RWPE2 (cell line): ENCODE measurements around the gene DLG3.
"Not testable (repeated sequence)": the region's sequence is repeated elsewhere in the genome, so short reads cannot be mapped to it uniquely, and the experiment has no call there.

ENCODE experiments used
- ATAC-seq: fragments of 200-7000 bp; cut with Tn5 transposase; 3 replicates; pipeline ENCODE4 v1.9.1; 2021; ENCODE audit warnings: low read depth
- DNase-seq: peaks from one replicate; pipeline ENCODE4 v3.0.0-alpha.2; 2020; ENCODE audit warnings: low spot score
- H3K27ac ChIP-seq: fragments of 450-650 bp; 2 replicates; pipeline ENCODE4 v1.5.1; 2017; ENCODE audit warnings: mild to moderate bottlenecking; ENCODE audit not compliant: poor library complexity, severe bottlenecking
- H3K27me3 ChIP-seq: fragments of 250-450 bp; sonication (Bioruptor Pico); 2 replicates; pipeline ENCODE4 v1.5.1; 2021; ENCODE audit warnings: mild to moderate bottlenecking, moderate library complexity; ENCODE audit not compliant: insufficient read depth, poor library complexity, severe bottlenecking
- H3K36me3 ChIP-seq: fragments of 250-450 bp; sonication (Bioruptor Pico); 2 replicates; pipeline ENCODE4 v1.5.1; 2020; ENCODE audit warnings: low read depth, mild to moderate bottlenecking, moderate library complexity
- H3K4me1 ChIP-seq: fragments of 250-450 bp; sonication (Bioruptor Pico); 2 replicates; pipeline ENCODE4 v1.5.1; 2021; ENCODE audit warnings: mild to moderate bottlenecking, moderate library complexity; ENCODE audit not compliant: insufficient read depth, poor library complexity, severe bottlenecking
- H3K4me3 ChIP-seq: fragments of 250-450 bp; sonication (Bioruptor Pico); 2 replicates; pipeline ENCODE4 v1.5.1; 2021; ENCODE audit warnings: mild to moderate bottlenecking, moderate library complexity; ENCODE audit not compliant: severe bottlenecking
- H3K9me3 ChIP-seq: fragments of 250-450 bp; sonication (Bioruptor Pico); 2 replicates; pipeline ENCODE4 v1.5.1; 2021; ENCODE audit warnings: mild to moderate bottlenecking, moderate library complexity; ENCODE audit not compliant: severe bottlenecking
- TF ChIP-seq, protein P1 (sequence below): fragments of 450-650 bp; IDR thresholded peaks from one replicate; pipeline ENCODE4 v1.5.1; 2017; ENCODE audit warnings: mild to moderate bottlenecking, moderate library complexity; ENCODE audit not compliant: poor library complexity, severe bottlenecking

The DLG3 gene

DNA sequence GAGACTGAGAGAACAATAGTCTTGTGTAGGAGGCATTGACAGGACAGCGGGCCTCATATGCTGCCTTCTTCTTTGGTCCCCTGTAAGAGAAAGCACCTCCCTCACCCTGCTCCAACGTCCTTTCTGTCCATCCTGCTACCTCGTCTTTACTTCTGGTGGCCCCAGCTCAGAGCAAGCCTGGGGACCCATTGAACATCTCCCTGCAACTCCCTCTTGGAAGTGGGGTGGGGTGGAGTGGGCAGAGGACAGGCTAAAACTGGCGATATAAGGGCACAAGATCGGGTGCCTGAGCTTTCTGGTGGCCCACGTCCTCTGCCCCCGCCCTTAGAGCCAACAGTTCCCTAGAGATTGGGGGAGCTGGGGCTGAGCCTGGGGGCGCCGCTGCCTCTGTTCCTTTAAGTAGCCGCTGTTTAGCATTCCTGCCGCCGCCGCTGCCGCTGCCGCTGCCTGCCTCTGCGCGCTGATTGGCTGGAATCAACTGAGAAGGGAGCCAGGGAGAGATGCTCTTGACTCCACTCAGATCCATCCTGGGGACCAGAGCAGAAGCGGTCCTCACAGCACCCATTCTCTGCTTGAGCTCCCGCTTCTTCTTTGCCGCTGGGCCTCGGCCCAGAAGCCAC is at the start of gene DLG3:
Gene DLG3 (plus strand): TSS at position 510 of the 620 bp plus-strand sequence. CDS start 367 bp downstream, outside the sequence.
- H3K27ac ChIP-seq = no peak within 1 kb of the TSS
- H3K4me3 ChIP-seq = peak within 1 kb of the TSS; percentile 22
- H3K4me1 ChIP-seq = no peaks in the 10 kb centered on the region
- H3K27me3 ChIP-seq = peaks cover 5% of the 10 kb centered on the region
- H3K9me3 ChIP-seq = no peaks in the 10 kb centered on the region
- TF ChIP-seq, protein P1, sequence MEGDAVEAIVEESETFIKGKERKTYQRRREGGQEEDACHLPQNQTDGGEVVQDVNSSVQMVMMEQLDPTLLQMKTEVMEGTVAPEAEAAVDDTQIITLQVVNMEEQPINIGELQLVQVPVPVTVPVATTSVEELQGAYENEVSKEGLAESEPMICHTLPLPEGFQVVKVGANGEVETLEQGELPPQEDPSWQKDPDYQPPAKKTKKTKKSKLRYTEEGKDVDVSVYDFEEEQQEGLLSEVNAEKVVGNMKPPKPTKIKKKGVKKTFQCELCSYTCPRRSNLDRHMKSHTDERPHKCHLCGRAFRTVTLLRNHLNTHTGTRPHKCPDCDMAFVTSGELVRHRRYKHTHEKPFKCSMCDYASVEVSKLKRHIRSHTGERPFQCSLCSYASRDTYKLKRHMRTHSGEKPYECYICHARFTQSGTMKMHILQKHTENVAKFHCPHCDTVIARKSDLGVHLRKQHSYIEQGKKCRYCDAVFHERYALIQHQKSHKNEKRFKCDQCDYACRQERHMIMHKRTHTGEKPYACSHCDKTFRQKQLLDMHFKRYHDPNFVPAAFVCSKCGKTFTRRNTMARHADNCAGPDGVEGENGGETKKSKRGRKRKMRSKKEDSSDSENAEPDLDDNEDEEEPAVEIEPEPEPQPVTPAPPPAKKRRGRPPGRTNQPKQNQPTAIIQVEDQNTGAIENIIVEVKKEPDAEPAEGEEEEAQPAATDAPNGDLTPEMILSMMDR = no peak
- no peaks in the 10 kb centered on the region for H3K36me3 ChIP-seq
- DNase-seq = no peak
- peak; percentile 85 for ATAC-seq

DNA sequence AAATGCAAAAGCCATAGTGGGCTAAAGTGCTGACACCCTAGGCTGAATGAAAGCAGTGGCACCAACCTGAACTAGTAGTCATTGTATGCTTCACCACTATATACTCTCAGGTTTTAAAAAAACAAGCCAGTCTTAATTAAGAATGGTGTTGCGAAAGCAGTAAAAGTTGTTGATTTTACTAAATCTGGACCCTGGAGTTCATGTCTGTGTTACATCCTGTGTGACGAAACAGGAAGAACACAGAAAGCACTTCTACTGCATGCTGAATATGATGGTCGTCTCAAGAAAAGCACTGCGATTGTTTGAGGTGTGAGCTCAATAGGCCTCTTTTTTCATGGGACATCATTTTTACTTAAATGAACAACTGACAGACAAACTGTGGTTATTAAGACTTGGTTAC is 45.7 kb upstream of the DLG3 start:
- ATAC-seq (no peak), DNase-seq (no peak)
- Histone ChIP-seq H3K4me1 (no peaks in the 10 kb centered on the region), H3K36me3 (peaks cover 30% of the 10 kb centered on the region), H3K27ac (no peak overlapping the region), H3K4me3 (no peak overlapping the region), H3K27me3 (no peaks in the 10 kb centered on the region), H3K9me3 (no peaks in the 10 kb centered on the region)
- TF ChIP-seq, protein P1 = no peak

DNA sequence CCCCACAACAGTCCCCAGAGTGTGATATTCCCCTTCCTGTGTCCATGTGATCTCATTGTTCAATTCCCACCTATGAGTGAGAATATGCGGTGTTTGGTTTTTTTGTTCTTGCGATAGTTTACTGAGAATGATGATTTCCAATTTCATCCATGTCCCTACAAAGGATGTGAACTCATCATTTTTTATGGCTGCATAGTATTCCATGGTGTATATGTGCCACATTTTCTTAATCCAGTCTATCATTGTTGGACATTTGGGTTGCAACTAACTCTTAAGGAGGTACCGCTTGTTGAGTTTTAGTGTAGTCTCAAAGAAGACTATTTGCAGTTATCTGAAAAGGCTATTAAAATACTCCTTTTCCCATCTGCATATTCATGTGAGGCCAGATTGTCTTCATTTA is 44.5 kb upstream of the DLG3 start:
- ATAC-seq = not testable (repeated sequence)

DNA sequence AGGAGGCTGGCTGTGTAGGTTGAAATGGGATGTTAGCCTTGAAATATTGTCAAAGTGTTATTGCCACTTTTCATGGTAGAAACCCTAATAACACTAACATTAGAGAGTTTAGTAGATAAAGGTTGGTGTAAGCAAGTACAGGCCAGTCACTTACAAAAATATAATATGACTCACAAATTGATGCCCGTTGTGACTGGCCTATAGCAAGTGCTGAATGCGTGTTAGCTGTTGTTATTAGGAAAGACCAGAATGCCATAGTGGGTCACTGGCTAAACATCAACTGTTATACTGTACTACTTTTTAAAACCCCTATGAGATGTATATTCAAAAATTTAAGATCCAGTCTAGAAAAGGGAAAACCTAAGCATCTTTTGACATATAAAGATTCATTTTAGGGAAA is 41.9 kb upstream of the DLG3 start:
- Histone ChIP-seq H3K4me3 (no peak overlapping the region), H3K27me3 (no peaks in the 10 kb centered on the region), H3K9me3 (no peaks in the 10 kb centered on the region), H3K36me3 (peaks cover 18% of the 10 kb centered on the region), H3K4me1 (no peaks in the 10 kb centered on the region), H3K27ac (no peak overlapping the region)
- no peak for DNase-seq
- TF ChIP-seq, protein P1 = no peak
- 0 out of 3 replicates have a peak, but pooled peaks have one; percentile 14 for ATAC-seq

More for the DNA sequence above, 44.5 kb upstream of the DLG3 start:
- not testable (repeated sequence) for H3K27me3 ChIP-seq, H3K27ac ChIP-seq, DNase-seq, H3K4me1 ChIP-seq, H3K4me3 ChIP-seq, H3K9me3 ChIP-seq
- H3K36me3 ChIP-seq = peaks cover 31% of the 10 kb centered on the region

DNA sequence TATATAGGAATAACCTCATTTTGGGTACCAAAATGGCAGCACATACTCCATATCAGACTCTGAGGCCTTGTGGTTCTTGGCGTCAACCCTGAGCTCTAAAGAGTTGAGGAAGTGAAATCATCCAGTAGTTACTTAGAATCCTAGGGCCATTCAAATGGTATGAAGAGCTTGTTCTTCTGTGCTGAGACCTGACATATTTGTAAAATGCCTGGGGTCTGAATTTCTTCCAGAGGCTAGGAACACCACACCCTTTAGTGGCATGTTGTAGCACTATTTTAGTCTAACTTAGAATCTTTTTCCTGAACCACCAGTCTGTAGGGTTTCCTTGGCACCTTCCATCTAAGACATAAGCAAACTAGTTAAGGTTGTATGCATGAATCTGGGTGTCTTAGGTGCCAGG is 39.6 kb upstream of the DLG3 start:
- Histone ChIP-seq H3K36me3 (peaks cover 21% of the 10 kb centered on the region), H3K4me1 (no peaks in the 10 kb centered on the region), H3K27me3 (no peaks in the 10 kb centered on the region), H3K4me3 (no peak overlapping the region), H3K27ac (no peak overlapping the region), H3K9me3 (no peaks in the 10 kb centered on the region)
- TF ChIP-seq, protein P1 = no peak
- ATAC-seq = no peak
- DNase-seq = no peak
